SK-N-SH treated with all-trans-retinoic acid at 6 μM for 48 hours (cell line): ENCODE results near the gene TMEM132D.

Experiments
- ATAC-seq: fragments of 200-7000 bp; cut with Tn5 transposase; 3 replicates; pipeline ENCODE4 v1.9.1; 2020; ENCODE audit warnings: mild to moderate bottlenecking, moderate library complexity
- ARNTL ChIP-seq: fragments of 450-650 bp; formaldehyde crosslinking; IDR thresholded peaks from 2 replicates; pipeline ENCODE4 v1.5.0; 2020; ENCODE audit warnings: low read depth, mild to moderate bottlenecking, moderate library complexity, borderline replicate concordance
- BACH2 ChIP-seq: fragments of 250-450 bp; sonication (Bioruptor Pico); IDR thresholded peaks from 2 replicates; pipeline ENCODE4 v1.9.0; 2021; ENCODE audit warnings: mild to moderate bottlenecking, borderline replicate concordance
- CSDC2 ChIP-seq: fragments of 250-450 bp; sonication (Bioruptor Pico); IDR thresholded peaks from 2 replicates; pipeline ENCODE4 v1.5.0; 2020; ENCODE audit warnings: mild to moderate bottlenecking, moderate library complexity
- ESRRG ChIP-seq: fragments of 250-450 bp; sonication (Bioruptor Pico); IDR thresholded peaks from 2 replicates; pipeline ENCODE4 v1.6.1; 2021; ENCODE audit warnings: mild to moderate bottlenecking
- ISL1 ChIP-seq: fragments of 250-450 bp; sonication (Bioruptor Pico); IDR thresholded peaks from 2 replicates; pipeline ENCODE4 v2.1.2; 2022; ENCODE audit warnings: mild to moderate bottlenecking, moderate library complexity
- PATZ1 ChIP-seq: fragments of 250-450 bp; sonication (Bioruptor Pico); IDR thresholded peaks from 2 replicates; pipeline ENCODE4 v1.8.0; 2020; ENCODE audit warnings: mild to moderate bottlenecking, moderate library complexity, borderline replicate concordance
- PPARA ChIP-seq: fragments of 250-450 bp; sonication (Bioruptor Pico); IDR thresholded peaks from 2 replicates; pipeline ENCODE4 v1.5.0; 2020; ENCODE audit warnings: mild to moderate bottlenecking, borderline replicate concordance
- RARB ChIP-seq: fragments of 250-450 bp; sonication (Bioruptor Pico); IDR thresholded peaks from 2 replicates; pipeline ENCODE4 v1.8.0; 2021; ENCODE audit warnings: mild to moderate bottlenecking, moderate library complexity
- SNAI2 ChIP-seq: fragments of 250-450 bp; sonication (Bioruptor Pico); IDR thresholded peaks from 2 replicates; pipeline ENCODE4 v1.5.0; 2020; ENCODE audit warnings: mild to moderate bottlenecking, moderate library complexity
- TCF4 ChIP-seq: fragments of 250-450 bp; sonication (Bioruptor Pico); IDR thresholded peaks from 2 replicates; pipeline ENCODE4 v1.8.0; 2021; ENCODE audit warnings: mild to moderate bottlenecking, moderate library complexity, borderline replicate concordance
- TOX ChIP-seq: fragments of 250-450 bp; sonication (Bioruptor Pico); IDR thresholded peaks from 2 replicates; pipeline ENCODE4 v1.8.0; 2021; ENCODE audit warnings: mild to moderate bottlenecking, moderate library complexity, borderline replicate concordance
- TSHZ2 ChIP-seq: fragments of 250-450 bp; sonication (Bioruptor Pico); IDR thresholded peaks from 2 replicates; pipeline ENCODE4 v1.5.0; 2020; ENCODE audit warnings: mild to moderate bottlenecking, moderate library complexity
- ZC3H10 ChIP-seq: fragments of 250-450 bp; sonication (Bioruptor Pico); IDR thresholded peaks from 2 replicates; pipeline ENCODE4 v1.5.1; 2021; ENCODE audit warnings: mild to moderate bottlenecking, moderate library complexity
- ZFP3 ChIP-seq: fragments of 250-450 bp; sonication (Bioruptor Pico); IDR thresholded peaks from 2 replicates; pipeline ENCODE4 v1.5.0; 2020; ENCODE audit warnings: mild to moderate bottlenecking, moderate library complexity
- ZFP30 ChIP-seq: fragments of 450-650 bp; formaldehyde crosslinking; IDR thresholded peaks from 2 replicates; pipeline ENCODE4 v1.5.0; 2022; ENCODE audit warnings: mild to moderate bottlenecking, moderate library complexity
- ZNF565 ChIP-seq: fragments of 450-650 bp; formaldehyde crosslinking; conservative IDR thresholded peaks from 2 replicates; pipeline ENCODE4 v1.5.0; 2020; ENCODE audit warnings: low read depth, mild to moderate bottlenecking, moderate library complexity
- ZNF70 ChIP-seq: fragments of 450-650 bp; formaldehyde crosslinking; IDR thresholded peaks from 2 replicates; pipeline ENCODE4 v1.5.0; 2020; ENCODE audit warnings: mild to moderate bottlenecking, moderate library complexity
- TF ChIP-seq, protein P1 (sequence below): fragments of 250-450 bp; sonication (Bioruptor Pico); IDR thresholded peaks from 2 replicates; pipeline ENCODE4 v1.8.0; 2021; ENCODE audit warnings: low read depth, mild to moderate bottlenecking, moderate library complexity, borderline replicate concordance
- TF ChIP-seq, protein P2 (sequence below): fragments of 250-450 bp; sonication (Bioruptor Pico); IDR thresholded peaks from 2 replicates; pipeline ENCODE4 v1.5.1; 2021; ENCODE audit warnings: mild to moderate bottlenecking, moderate library complexity
- TF ChIP-seq, protein P3 (sequence below): fragments of 250-450 bp; sonication (Bioruptor Pico); IDR thresholded peaks from 2 replicates; pipeline ENCODE4 v1.5.1; 2020; ENCODE audit warnings: low read depth, mild to moderate bottlenecking, moderate library complexity

The TMEM132D gene

DNA sequence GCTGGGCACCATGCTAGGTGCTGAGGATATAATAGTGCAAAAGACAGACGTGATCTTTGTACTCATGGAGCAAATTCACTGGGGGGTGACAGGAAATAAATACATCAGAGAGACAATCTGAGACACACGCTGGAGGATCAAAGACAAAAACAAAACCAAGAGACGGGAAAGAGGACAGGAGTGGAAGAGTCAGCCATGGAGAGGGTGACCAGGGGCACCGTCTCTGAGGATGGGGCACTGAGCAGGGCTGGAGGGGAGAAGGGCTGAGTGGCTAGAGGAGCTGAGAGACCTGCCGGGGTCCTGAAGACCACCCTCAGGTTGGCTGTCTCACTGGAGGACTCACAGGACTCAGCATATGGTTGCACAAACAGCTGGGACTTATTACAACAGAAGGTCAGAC is 81.9 kb downstream of the TMEM132D start (continued):
- TF ChIP-seq, protein P1, sequence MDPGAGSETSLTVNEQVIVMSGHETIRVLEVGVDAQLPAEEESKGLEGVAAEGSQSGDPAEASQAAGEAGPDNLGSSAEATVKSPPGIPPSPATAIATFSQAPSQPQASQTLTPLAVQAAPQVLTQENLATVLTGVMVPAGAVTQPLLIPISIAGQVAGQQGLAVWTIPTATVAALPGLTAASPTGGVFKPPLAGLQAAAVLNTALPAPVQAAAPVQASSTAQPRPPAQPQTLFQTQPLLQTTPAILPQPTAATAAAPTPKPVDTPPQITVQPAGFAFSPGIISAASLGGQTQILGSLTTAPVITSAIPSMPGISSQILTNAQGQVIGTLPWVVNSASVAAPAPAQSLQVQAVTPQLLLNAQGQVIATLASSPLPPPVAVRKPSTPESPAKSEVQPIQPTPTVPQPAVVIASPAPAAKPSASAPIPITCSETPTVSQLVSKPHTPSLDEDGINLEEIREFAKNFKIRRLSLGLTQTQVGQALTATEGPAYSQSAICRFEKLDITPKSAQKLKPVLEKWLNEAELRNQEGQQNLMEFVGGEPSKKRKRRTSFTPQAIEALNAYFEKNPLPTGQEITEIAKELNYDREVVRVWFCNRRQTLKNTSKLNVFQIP (CRISPR knock-in tag), result no peak
- no peak for TF ChIP-seq ZFP3
- TF ChIP-seq ESRRG (CRISPR knock-in tag), result no peak
- TF ChIP-seq TSHZ2 (CRISPR knock-in tag), result no peak
- no peak for TF ChIP-seq RARB (CRISPR knock-in tag)

DNA sequence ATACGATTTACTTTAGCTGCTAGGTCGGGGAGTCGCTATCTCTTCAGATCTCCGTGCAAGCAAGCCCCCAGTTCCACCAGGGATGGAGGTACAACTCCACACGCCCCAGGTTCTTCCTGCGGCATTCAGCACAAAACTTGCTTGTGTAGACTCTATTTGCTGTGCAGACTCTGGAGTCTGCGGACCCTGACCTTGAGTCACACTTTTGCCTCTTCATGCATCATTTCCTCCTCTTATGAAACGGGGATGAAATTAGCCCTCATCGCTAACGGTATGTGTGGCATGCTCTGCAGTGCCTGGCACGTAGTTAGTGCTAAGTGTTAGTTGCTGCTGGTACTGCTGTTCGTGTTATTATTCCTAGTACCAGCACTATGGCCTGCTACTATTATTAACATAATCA is 84.4 kb downstream of the TMEM132D start:
- ATAC-seq, result no peak
- TF ChIP-seq CSDC2 (CRISPR knock-in tag) (no peak), TOX (CRISPR knock-in tag) (no peak), RARB (CRISPR knock-in tag) (no peak), ZFP3 (no peak), ESRRG (CRISPR knock-in tag) (no peak)
- TF ChIP-seq, all 23 proteins: peak for 0

DNA sequence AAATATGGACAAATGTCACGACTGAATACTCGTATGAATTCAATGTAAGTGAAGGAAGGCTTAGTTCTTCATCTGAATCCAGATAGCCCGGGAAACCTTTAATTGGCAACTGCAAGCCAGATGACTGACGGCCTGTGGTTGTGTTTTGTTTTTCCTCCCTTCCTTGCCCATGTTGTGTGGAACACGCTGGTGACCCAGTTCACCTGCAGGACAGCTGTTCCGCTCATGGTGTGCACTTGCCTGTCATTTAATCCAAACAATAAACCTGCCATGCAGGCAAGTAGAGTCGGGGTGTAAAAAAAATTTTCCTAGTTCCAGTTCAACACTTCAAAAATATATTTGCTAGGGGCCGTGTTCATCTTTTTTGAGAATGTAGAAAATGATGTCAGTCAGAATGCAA is 88.0 kb downstream of the TMEM132D start:
- TF ChIP-seq BACH2 (CRISPR knock-in tag) (no peak), ZNF70 (CRISPR knock-in tag) (no peak), PPARA (CRISPR knock-in tag) (no peak), ZNF565 (CRISPR knock-in tag) (no peak), ISL1 (CRISPR knock-in tag) (no peak), ESRRG (CRISPR knock-in tag) (no peak), ARNTL (CRISPR knock-in tag) (no peak), ZFP30 (CRISPR knock-in tag) (no peak)
- TF ChIP-seq, protein P2, sequence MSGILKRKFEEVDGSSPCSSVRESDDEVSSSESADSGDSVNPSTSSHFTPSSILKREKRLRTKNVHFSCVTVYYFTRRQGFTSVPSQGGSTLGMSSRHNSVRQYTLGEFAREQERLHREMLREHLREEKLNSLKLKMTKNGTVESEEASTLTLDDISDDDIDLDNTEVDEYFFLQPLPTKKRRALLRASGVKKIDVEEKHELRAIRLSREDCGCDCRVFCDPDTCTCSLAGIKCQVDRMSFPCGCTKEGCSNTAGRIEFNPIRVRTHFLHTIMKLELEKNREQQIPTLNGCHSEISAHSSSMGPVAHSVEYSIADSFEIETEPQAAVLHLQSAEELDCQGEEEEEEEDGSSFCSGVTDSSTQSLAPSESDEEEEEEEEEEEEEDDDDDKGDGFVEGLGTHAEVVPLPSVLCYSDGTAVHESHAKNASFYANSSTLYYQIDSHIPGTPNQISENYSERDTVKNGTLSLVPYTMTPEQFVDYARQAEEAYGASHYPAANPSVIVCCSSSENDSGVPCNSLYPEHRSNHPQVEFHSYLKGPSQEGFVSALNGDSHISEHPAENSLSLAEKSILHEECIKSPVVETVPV (CRISPR knock-in tag), result no peak
- no peak for ATAC-seq

- ATAC-seq, result no peak
- TF ChIP-seq ZNF70 (CRISPR knock-in tag), result no peak
- no peak for TF ChIP-seq CSDC2 (CRISPR knock-in tag)
- TF ChIP-seq ZC3H10, result no peak
- TF ChIP-seq ZFP3, result no peak
- TF ChIP-seq, protein P3, sequence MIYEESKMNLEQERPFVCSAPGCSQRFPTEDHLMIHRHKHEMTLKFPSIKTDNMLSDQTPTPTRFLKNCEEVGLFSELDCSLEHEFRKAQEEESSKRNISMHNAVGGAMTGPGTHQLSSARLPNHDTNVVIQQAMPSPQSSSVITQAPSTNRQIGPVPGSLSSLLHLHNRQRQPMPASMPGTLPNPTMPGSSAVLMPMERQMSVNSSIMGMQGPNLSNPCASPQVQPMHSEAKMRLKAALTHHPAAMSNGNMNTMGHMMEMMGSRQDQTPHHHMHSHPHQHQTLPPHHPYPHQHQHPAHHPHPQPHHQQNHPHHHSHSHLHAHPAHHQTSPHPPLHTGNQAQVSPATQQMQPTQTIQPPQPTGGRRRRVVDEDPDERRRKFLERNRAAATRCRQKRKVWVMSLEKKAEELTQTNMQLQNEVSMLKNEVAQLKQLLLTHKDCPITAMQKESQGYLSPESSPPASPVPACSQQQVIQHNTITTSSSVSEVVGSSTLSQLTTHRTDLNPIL, result no peak
- no peak for TF ChIP-seq PATZ1 (CRISPR knock-in tag)
- no peak for TF ChIP-seq SNAI2 (CRISPR knock-in tag)
- TF ChIP-seq, protein P1 (CRISPR knock-in tag), result no peak
- no peak for TF ChIP-seq ISL1 (CRISPR knock-in tag)
- no peak for TF ChIP-seq ZFP30 (CRISPR knock-in tag)
- no peak for TF ChIP-seq RARB (CRISPR knock-in tag)
- TF ChIP-seq TCF4 (CRISPR knock-in tag), result no peak
- no peak for TF ChIP-seq TSHZ2 (CRISPR knock-in tag)
- TF ChIP-seq, protein P2 (CRISPR knock-in tag), result no peak
- no peak for TF ChIP-seq ZNF565 (CRISPR knock-in tag)
Measured at GRCh38 chr12:129811963-129812362, 91.9 kb downstream of the TMEM132D start.
